Naive B cell (primary cell): Measurements from ENCODE around the gene C13orf46. TPM values are rescaled to one million over a fixed set of nuclear protein-coding genes. Genes with fewer than 3 reads are reported as not detected.
"Not testable (repeated sequence)": the region's sequence is repeated elsewhere in the genome, so short reads cannot be mapped to it uniquely, and the experiment has no call there.

Source experiments
- ATAC-seq, 2 donors: fragments of 150-1000 bp; cut with Tn5 transposase; 2 replicates each; pipeline ENCODE4 v1.10.0; 2021; ENCODE audit warnings: low read depth in 2 of 2, mild to moderate bottlenecking in 2 of 2, moderate library complexity in 2 of 2
- DNase-seq: peaks from one replicate; pipeline ENCODE4 v3.0.0; 2022
- H3K27ac Mint-ChIP-seq, 6 donors: one replicate each; pipeline ENCODE4 v1.8.0; 2020 to 2022; ENCODE audit warnings: mild to moderate bottlenecking in 6 of 6, mixed read lengths in 6 of 6, moderate library complexity in 5 of 6, inconsistent platforms in 2 of 6
- H3K27me3 Mint-ChIP-seq, 3 donors: one replicate each; pipeline ENCODE4 v1.8.0; 2021 to 2022; ENCODE audit warnings: mixed read lengths in 3 of 3, mild to moderate bottlenecking in 1 of 3
- H3K36me3 Mint-ChIP-seq, 2 donors: one replicate each; pipeline ENCODE4 v1.8.0; 2020 to 2022; ENCODE audit warnings: mixed read lengths in 2 of 2, inconsistent platforms in 1 of 2, mild to moderate bottlenecking in 1 of 2
- H3K4me1 Mint-ChIP-seq, 3 donors: one replicate each; pipeline ENCODE4 v1.8.0; 2020 to 2022; ENCODE audit warnings: mixed read lengths in 3 of 3, inconsistent platforms in 1 of 3, mild to moderate bottlenecking in 1 of 3, moderate library complexity in 1 of 3
- H3K4me3 Mint-ChIP-seq, 8 donors: one replicate each; pipeline ENCODE4 v1.8.0; 2020 to 2022; ENCODE audit warnings: mild to moderate bottlenecking in 8 of 8, mixed read lengths in 8 of 8, moderate library complexity in 8 of 8, inconsistent platforms in 2 of 8
- H3K9me3 Mint-ChIP-seq, 7 donors: one replicate each; pipeline ENCODE4 v1.8.0; 2020 to 2022; ENCODE audit warnings: mixed read lengths in 7 of 7, mild to moderate bottlenecking in 5 of 7, inconsistent platforms in 2 of 7, moderate library complexity in 1 of 7
- polyA plus RNA-seq, 6 donors: library from polyadenylated mRNA; unstranded; fragments of 300-500 nt; fragmentation: Illumina TruSeq; gene quantifications; one replicate each; pipeline ENCODE4 v1.2.3, GENCODE V29; 2021; ENCODE audit warnings: low read depth in 6 of 6

The C13orf46 gene
- under 1 TPM in 4 of 6 donors, not detected in 2; 0.19 to 0.52 (median 0.36) TPM for polyA plus RNA-seq

DNA sequence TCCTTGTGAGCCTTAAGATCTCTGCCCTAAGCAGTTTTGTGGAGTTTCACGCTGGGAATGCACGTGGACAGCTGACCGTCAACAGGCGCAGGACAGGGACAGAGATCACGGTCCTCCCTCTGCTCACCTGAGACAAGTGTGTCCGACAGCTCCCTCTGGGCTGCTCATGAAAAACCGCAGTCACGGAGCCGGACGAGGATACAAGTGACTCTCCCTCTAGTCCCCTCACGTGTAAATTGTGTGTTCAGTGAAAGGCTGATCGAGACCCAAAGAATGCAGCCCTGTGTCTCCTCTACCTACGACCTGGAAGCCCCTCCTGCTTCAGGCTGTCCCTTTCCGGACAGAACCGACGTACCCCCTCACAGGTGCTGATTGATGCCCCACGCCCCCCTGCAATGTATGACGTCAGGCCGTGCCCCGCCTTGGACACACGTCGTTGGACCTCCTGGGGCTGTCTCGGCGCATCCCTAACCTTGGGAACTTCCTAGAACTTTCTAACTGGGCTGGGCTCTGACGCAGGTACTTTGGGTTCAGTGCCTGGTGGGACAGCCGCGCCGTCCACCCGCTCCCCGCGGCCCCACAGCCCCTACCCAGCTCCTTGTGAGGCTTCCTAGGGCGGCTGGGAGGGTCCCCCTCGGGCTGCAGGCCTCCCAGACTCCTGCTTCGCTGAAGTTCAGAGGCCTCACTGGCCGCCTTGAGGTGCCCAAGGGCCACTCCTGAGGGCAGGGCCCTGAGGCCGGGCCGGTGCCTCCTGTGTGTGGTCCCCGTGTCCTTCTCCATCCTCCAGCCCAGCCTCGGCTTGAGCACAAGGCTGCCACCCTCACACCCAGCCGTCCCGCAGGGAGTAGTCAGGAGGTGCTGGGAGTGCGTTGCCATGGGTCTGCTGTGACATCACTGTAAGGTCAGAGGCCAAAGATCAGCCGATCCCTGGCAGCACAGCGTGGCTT lies at the start of gene C13orf46:
Gene C13orf46 (minus strand): TSS at position 859 of the 947 bp plus-strand sequence. CDS start 79 bp downstream, at position 780.
- DNase-seq (no peak), ATAC-seq (no peak)
- H3K27me3 Mint-ChIP-seq = no peaks in the 10 kb centered on the region
- no peaks in the 10 kb centered on the region for H3K9me3 Mint-ChIP-seq
- H3K27ac Mint-ChIP-seq = peak within 1 kb of the TSS in 1 of 6 donors; percentile 81
- H3K36me3 Mint-ChIP-seq = peaks cover 0 to 15% of the 10 kb centered on the region in 2 donors
- H3K4me1 Mint-ChIP-seq = no peaks in the 10 kb centered on the region
- no peak within 1 kb of the TSS for H3K4me3 Mint-ChIP-seq

DNA sequence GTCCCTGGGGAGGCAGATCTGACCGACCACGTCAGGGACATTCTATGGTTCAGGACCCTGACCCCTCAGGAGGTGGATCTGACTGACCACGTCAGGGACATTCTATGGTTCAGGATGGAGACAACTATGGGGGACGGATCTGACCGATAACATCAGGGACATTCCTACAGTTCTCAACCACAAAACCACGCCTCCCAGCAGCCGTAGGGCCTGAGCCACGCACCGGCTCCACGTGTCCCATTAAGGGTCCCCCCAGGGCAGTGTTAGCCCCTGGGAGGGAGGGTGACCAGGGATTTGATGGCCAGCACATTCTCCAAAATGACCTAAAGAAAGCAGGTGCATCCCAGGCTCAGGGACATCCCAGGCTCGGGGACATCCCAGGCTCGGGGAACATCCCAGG lies 49.0 kb upstream of the C13orf46 start:
- no peak for DNase-seq
- H3K27ac Mint-ChIP-seq = peak overlapping the region in 2 of 6 donors; percentile 4 to 20
- H3K36me3 Mint-ChIP-seq = peaks cover 0 to 4% of the 10 kb centered on the region in 2 donors
- H3K9me3 Mint-ChIP-seq = no peaks in the 10 kb centered on the region
- no peak overlapping the region for H3K4me3 Mint-ChIP-seq
- no peaks in the 10 kb centered on the region for H3K27me3 Mint-ChIP-seq
- H3K4me1 Mint-ChIP-seq = peaks cover 17 to 23% (median 19%) of the 10 kb centered on the region in 3 donors
- ATAC-seq = no peak

DNA sequence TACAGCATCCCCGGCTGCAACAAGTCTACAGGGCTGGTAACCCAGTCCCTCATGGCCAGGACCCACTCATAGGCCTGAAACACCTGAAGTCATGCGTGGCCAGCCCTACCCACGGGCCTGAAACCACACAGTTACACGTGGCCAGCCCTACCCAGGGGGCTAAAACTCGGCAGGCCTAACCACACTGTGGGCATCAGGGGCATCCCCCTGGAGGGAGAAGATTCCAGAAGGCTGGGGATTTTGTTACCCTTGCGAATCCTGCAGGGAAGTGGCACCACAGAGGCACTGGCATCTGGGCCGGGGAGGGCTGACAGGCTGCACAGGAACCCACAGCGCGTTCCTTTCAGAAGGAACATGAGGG lies 48.4 kb upstream of the C13orf46 start:
- peaks cover 0 to 1% of the 10 kb centered on the region in 2 donors for H3K36me3 Mint-ChIP-seq
- no peak for DNase-seq
- H3K9me3 Mint-ChIP-seq = no peaks in the 10 kb centered on the region

DNA sequence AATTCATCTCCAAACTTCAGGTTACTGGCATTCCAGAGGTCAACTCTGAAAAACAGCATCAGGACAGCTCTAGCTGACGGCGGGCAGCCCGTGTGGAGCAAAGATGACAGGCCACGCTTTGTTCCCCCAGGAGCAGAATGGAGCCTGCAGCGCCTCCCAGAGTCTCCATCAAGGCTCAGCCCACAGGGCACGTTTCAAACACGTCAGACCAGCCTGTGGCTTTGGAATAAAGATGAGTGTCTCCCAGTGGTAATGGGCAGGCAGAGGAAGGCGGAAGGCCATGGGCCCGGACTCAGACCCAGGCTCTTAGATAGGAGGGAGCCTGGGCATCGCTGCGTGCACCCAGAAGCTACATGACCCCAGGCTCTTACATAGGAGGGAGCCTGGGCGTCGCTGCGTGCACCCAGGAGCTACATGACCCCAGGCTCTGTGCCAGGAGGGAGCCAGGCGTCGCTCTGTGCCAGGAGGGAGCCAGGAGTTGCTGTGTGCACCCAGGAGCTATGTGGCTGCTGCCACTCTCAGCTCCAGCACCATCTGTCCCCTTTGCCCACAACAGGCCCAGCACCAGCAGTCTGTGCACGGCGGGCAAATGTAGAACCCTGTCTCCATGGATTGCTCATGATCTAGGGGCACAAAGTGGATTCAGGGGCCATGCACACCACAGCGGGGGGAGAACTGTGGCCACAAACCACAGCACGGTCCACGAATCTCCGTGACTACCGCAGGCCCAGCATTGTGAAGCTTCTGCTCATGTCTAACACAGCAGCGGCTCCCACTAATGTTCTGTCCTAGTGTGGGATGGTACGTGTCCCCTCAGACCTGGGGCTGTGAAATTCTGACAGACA lies 47.8 kb upstream of the C13orf46 start:
- H3K27ac Mint-ChIP-seq = peak overlapping the region in 1 of 6 donors; percentile 29
- no peaks in the 10 kb centered on the region for H3K9me3 Mint-ChIP-seq
- peak overlapping the region in 1 of 8 donors; percentile 52 for H3K4me3 Mint-ChIP-seq
- peaks cover 2 to 3% of the 10 kb centered on the region in 2 donors for H3K36me3 Mint-ChIP-seq
- H3K4me1 Mint-ChIP-seq = peaks cover 10 to 17% (median 12%) of the 10 kb centered on the region in 3 donors
- no peak for ATAC-seq
- DNase-seq = no peak
- no peaks in the 10 kb centered on the region for H3K27me3 Mint-ChIP-seq

More for the DNA sequence above, 48.4 kb upstream of the C13orf46 start:
- peak overlapping the region in 1 of 6 donors; percentile 29 for H3K27ac Mint-ChIP-seq
- no peak overlapping the region for H3K4me3 Mint-ChIP-seq
- ATAC-seq = no peak
- H3K4me1 Mint-ChIP-seq = peaks cover 12 to 17% (median 14%) of the 10 kb centered on the region in 3 donors
- H3K27me3 Mint-ChIP-seq = no peaks in the 10 kb centered on the region

DNA sequence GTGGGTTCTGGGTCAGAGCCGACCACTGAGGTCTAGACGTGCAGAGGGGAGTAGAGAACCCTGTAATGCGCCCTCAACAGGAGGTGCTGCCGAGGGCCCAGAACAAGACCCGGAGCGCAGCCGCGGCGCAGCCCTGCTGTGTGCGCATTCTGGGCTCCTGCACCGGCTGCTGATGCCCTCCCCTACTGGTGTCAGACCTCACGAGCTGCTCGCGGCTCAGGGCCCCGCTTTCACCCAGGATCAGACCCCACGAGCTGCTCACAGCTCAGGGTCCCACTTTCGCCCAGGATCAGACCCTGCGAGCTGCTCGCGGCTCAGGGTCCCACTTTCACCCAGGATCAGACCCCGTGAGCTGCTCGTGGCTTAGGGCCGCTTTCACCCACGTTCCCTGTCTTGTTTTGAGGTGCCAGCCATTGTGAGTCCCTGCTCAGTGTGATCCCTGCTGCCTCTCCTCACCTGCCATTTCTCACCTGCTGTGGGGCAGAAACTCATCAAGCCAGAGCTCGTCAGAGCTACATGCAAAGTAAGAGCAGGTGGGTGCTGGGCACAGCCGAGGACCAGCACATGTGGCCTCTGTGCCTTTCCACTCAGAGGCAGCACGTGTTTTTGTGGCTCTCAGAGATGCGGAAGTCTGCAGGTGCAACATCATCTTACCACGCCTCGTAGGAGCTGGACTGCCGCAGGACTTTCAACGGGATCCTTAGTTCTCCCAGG lies 47.0 kb upstream of the C13orf46 start:
- peak overlapping the region in 2 of 6 donors; percentile 10 to 24 for H3K27ac Mint-ChIP-seq
- peaks cover 4 to 7% of the 10 kb centered on the region in 2 donors for H3K36me3 Mint-ChIP-seq

DNA sequence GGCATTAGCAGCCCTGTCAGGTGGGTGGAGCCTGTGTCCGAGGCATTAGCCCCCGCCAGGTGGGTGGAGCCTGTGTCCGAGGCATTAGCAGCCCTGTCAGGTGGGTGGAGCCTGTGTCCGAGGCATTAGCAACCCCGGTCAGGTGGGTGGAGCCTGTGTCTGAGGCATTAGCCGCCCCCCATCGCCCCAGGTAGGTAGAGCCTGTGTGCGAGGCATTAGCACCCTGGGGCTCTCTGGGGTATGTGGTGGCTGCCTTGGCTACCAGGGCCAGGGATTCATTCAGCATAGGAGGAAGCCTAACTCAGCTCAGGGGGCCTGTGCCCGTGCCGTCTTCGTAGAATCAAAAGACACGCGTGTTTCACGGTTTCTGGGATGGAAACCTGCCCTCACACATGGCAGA lies 46.3 kb upstream of the C13orf46 start:
- not testable (repeated sequence) for DNase-seq, ATAC-seq, H3K4me1 Mint-ChIP-seq, H3K36me3 Mint-ChIP-seq, H3K4me3 Mint-ChIP-seq, H3K27me3 Mint-ChIP-seq, H3K9me3 Mint-ChIP-seq
- H3K27ac Mint-ChIP-seq = peak overlapping the region in 2 of 6 donors; percentile 30 to 81

More for the DNA sequence above, 47.0 kb upstream of the C13orf46 start:
- H3K27me3 Mint-ChIP-seq = no peaks in the 10 kb centered on the region
- DNase-seq (no peak), ATAC-seq (no peak)
- H3K4me1 Mint-ChIP-seq = peaks cover 8 to 17% (median 10%) of the 10 kb centered on the region in 3 donors
- no peaks in the 10 kb centered on the region for H3K9me3 Mint-ChIP-seq
- no peak overlapping the region for H3K4me3 Mint-ChIP-seq

DNA sequence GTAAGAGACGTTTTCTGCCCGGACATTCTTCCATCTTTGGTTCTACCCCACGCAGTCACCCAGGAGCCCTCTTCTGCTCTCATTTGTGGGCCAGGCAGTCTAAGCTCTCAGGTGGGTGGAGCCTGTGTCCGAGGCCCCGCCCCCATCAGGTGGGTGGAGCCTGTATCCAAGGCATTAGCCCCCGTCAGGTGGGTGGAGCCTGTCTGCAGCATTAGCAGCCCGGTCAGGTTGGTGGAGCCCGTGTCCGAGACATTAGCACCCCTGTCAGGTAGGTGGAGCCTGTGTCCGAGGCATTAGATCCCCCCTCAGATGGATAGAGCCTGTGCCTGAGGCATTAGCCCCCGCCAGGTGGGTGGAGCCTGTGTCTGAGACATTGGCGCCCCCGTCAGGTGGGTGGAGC lies 45.5 kb upstream of the C13orf46 start:
- Mint-ChIP-seq H3K9me3 (no peaks in the 10 kb centered on the region), H3K4me1 (peaks cover 0 to 5% (median 3%) of the 10 kb centered on the region in 3 donors), H3K27me3 (no peaks in the 10 kb centered on the region), H3K27ac (peak overlapping the region in 1 of 6 donors; percentile 63), H3K36me3 (peaks cover 4 to 7% of the 10 kb centered on the region in 2 donors), H3K4me3 (no peak overlapping the region)
- DNase-seq (no peak), ATAC-seq (no peak)

DNA sequence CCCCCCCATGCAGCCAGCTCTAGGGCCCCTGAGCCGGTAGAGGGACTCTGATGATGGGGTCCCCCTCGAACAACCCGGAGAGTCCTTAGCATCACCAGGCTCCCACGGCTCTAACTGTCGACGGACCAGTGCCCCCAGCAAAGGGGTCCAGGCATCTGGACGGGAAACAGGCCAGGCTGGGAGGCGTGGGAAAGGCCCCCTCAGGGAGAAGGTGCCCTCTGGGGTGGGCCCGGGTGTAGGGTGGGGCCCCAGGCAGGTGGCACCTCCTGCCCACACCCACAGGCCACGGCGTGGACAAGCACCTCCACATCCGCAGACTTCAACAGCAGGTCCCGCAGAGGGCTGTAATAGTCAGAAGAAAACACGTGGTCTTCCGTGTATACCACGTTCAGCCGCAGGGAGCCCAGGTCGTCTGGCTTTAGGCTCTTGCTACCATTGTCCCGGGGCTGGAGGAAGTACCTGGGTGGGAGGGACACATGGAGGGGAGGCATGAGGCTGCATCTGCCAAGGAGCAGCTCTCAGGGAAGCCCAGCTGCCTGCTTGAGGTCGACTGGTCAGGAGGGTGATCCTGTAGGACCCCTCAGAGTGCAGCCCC lies 44.7 kb upstream of the C13orf46 start:
- H3K36me3 Mint-ChIP-seq = peaks cover 4 to 7% of the 10 kb centered on the region in 2 donors
- no peaks in the 10 kb centered on the region for H3K4me1 Mint-ChIP-seq
- no peak for ATAC-seq
- H3K27ac Mint-ChIP-seq = no peak overlapping the region
- H3K4me3 Mint-ChIP-seq = no peak overlapping the region
- no peak for DNase-seq
- H3K9me3 Mint-ChIP-seq = no peaks in the 10 kb centered on the region
- H3K27me3 Mint-ChIP-seq = no peaks in the 10 kb centered on the region

DNA sequence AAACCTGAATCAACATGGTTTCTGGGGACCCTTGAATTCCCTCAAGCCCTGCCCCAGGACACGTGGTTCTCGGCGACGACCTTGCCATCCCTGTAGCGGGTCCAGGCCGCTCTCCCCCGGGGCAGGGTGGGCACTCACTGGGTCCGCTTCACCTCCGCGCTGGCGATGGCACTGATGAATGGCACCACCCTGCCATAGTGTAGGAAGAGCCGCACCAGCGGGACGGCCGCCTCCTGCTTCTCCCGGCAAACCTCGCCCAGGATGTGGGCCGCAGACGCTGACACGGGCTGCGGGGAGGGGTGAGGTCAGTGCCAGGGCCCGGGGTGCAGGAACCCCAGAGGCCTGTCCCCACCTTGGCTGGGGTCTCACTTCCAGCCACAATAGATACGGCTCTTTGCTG lies 44.1 kb upstream of the C13orf46 start:
- DNase-seq (no peak), ATAC-seq (no peak)
- H3K4me3 Mint-ChIP-seq = no peak overlapping the region
- peak overlapping the region in 1 of 6 donors; percentile 56 for H3K27ac Mint-ChIP-seq
- no peaks in the 10 kb centered on the region for H3K9me3 Mint-ChIP-seq
- no peaks in the 10 kb centered on the region for H3K4me1 Mint-ChIP-seq
- H3K27me3 Mint-ChIP-seq = no peaks in the 10 kb centered on the region
- peaks cover 4 to 7% of the 10 kb centered on the region in 2 donors for H3K36me3 Mint-ChIP-seq

DNA sequence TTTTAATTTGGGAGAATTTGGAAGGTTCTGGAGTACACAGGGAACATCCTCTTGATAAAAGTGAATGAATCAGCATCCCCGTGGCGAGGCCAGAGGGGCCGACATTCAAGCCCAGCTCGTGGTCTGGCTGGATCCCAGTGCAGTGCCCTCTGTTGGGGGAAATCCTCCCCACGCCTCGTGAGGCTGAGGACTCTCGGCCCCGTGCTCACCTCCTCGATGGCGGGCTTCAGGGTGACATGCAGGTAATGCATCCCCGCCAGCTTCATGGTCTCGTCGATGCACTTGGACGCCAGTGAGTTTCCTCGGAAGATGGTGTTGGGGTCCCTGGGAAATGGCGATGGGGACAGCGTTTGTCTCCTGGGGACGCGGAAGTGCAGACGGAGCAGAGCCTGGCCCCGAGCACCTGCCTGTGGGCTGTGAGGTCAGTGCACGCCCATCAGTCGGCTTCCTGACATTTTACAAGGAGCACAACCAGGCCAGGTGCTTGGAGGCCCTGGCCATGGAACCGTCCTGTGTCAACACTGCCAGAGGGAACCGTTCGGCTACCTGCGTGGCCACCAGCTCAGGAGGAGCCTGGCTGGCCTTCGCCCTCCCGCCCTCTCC lies 43.3 kb upstream of the C13orf46 start:
- Mint-ChIP-seq H3K4me3 (peak overlapping the region in 1 of 8 donors; percentile 47), H3K27me3 (no peaks in the 10 kb centered on the region), H3K36me3 (peaks cover 4 to 7% of the 10 kb centered on the region in 2 donors), H3K27ac (peak overlapping the region in 1 of 6 donors; percentile 65), H3K4me1 (no peaks in the 10 kb centered on the region), H3K9me3 (no peaks in the 10 kb centered on the region)
- DNase-seq = no peak
- no peak for ATAC-seq

DNA sequence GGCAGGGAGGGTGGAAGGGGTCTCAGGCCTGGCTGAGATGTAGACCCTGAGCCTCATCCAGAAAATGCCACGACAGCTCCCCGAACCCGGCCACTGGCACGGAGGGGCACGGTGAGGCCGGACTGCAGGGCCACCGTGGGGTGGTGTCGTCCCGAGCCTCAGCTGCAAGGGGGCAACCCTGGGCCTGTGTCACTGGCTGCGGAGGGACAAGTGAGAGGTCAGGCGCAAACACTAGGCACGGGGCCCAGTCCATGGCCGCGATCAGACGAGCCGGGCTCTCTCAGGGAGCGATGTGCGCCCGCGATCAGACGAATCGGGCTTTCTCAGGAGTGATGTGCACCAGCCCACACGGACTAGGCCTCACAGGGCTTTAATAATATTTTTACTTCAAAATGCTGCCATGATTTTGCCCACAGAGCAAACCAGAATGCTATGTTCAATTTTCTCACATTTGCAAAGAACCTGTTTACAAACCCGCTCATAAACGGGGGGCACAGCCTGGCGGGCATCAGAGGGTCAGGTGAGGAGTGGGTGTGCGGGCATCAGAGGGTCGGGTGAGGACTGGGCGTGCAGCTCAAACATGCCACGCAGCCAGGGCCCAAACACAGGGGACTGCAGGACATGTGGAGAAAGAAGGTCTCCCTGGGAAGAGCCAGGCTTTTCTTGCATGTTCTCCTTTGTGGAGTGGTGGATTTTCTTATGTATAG lies 42.6 kb upstream of the C13orf46 start:
- peak overlapping the region in 4 of 6 donors; percentile 39 to 89 (median 72) for H3K27ac Mint-ChIP-seq
- H3K27me3 Mint-ChIP-seq = no peaks in the 10 kb centered on the region
- ATAC-seq (no peak), DNase-seq (no peak)
- peaks cover 4 to 7% of the 10 kb centered on the region in 2 donors for H3K36me3 Mint-ChIP-seq
- H3K4me3 Mint-ChIP-seq = peak overlapping the region in 1 of 8 donors; percentile 47
- H3K4me1 Mint-ChIP-seq = no peaks in the 10 kb centered on the region
- no peaks in the 10 kb centered on the region for H3K9me3 Mint-ChIP-seq

DNA sequence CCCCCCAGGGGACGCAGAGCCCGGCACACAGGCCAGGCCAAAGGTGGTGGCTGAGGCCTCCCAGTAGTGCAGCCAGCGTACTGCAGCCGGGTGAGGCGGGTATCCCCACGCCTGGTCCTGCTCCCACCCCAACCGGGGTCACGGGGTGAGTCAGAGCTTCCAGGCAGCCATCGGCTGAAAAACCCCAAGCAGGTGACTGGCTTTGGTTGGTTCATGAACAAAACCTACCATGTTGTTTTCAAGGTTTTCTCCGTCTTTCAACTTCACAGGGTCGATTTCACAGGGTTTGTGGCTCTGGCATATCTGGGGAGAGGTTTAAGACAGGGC lies 42.1 kb upstream of the C13orf46 start:
- Mint-ChIP-seq H3K27ac (peak overlapping the region in 3 of 6 donors; percentile 39 to 89 (median 78)), H3K4me3 (no peak overlapping the region), H3K4me1 (no peaks in the 10 kb centered on the region), H3K36me3 (peaks cover 4 to 11% of the 10 kb centered on the region in 2 donors), H3K9me3 (peaks cover 0 to 1% (median 0%) of the 10 kb centered on the region in 7 donors), H3K27me3 (no peaks in the 10 kb centered on the region)
- ATAC-seq (no peak), DNase-seq (no peak)
